Measurements from ENCODE around the gene AHDC1. TPM values are rescaled to one million over a fixed set of nuclear protein-coding genes. Genes with fewer than 3 reads are reported as not detected.
A peak's percentile ranks its signal among the peaks of the same experiment; 100 is the strongest.
"Not testable (repeated sequence)": the region's sequence is repeated elsewhere in the genome, so short reads cannot be mapped to it uniquely, and the experiment has no call there.

The AHDC1 gene
- total RNA-seq, 1 experiment from 2014 or later, result 18.4 TPM

DNA sequence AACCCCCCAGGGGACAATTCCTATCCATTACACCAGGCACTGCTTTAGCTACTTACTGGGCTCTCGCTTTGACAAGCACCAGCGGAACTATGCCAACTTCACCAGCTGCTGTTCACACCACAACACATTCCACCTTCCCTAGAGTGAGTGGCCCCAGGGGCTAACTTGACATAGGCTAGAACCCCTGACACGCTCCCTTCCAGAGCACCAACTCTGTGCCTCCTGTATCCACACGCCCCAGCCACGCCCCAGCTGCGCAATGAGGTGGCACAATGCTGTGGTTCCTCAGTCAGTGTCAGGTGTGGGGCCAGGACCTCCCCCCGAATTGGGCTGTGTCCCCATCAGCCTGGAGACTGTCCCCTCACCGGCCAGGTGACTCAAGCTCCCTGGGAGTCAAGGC lies 42.7 kb upstream of the AHDC1 start:
- H3K4me1 Mint-ChIP-seq (ENCODE audit: insufficient read depth, unreplicated experiment), result peaks cover 20% of the 10 kb centered on the region
- H3K9me3 Mint-ChIP-seq (ENCODE audit: unreplicated experiment), result no peaks in the 10 kb centered on the region
- POLR2A ChIA-PET, result interaction anchor here (0.9 kb wide), 1 partner anchor 25 kb away, joined by 3 read pairs; the partner anchor contains the start of gene IFI6
- no peaks in the 10 kb centered on the region for H3K27me3 Mint-ChIP-seq (ENCODE audit: insufficient read depth, unreplicated experiment)
- no peak overlapping the region for H3K27ac Mint-ChIP-seq (ENCODE audit: low read depth, unreplicated experiment)
- DNase-seq (ENCODE audit: unreplicated experiment), result peak; percentile 37
- intact Hi-C loops (cut with micrococcal nuclease), result no loop called here
- no peaks in the 10 kb centered on the region for H3K36me3 Mint-ChIP-seq (ENCODE audit: insufficient read depth, unreplicated experiment)
- TF ChIP-seq CTCF (IDR thresholded peaks at IDR 0.05; ENCODE audit: unreplicated experiment), result no peak
- CTCF ChIA-PET, result interaction anchor here (0.5 to 0.6 kb wide), 2 partner anchors 82 to 1065 kb away, joined by 4 read pairs; no protein-coding TSS in a partner anchor
- H3K4me3 Mint-ChIP-seq (ENCODE audit: unreplicated experiment), result no peak overlapping the region
- no TSS peak for BruUV-seq (replicated peaks)

DNA sequence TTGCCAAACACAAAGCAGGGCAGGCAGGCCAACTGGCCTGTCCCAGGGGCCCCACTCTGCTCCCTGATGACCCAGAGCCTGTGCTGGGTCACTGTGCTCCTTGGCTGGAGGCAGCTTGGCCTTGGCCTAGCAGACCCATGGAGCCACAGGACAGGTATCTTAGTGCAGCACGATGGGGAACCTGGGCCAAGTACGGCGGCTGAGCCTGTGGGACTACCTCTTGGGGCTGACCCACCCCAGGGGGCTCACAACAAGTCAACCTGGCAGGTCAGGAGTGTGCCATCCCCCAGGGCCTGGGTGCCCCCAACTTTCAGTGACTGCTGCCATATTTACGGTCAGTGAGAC lies 41.1 kb upstream of the AHDC1 start:
- no peaks in the 10 kb centered on the region for H3K9me3 Mint-ChIP-seq (ENCODE audit: unreplicated experiment)
- no peaks in the 10 kb centered on the region for H3K36me3 Mint-ChIP-seq (ENCODE audit: insufficient read depth, unreplicated experiment)
- H3K27me3 Mint-ChIP-seq (ENCODE audit: insufficient read depth, unreplicated experiment), result no peaks in the 10 kb centered on the region
- H3K4me1 Mint-ChIP-seq (ENCODE audit: insufficient read depth, unreplicated experiment), result peaks cover 7% of the 10 kb centered on the region
- BruUV-seq (replicated peaks), result no TSS peak
- no peak for DNase-seq (ENCODE audit: unreplicated experiment)
- POLR2A ChIA-PET, result no interaction called here
- no peak overlapping the region for H3K27ac Mint-ChIP-seq (ENCODE audit: low read depth, unreplicated experiment)
- no peak overlapping the region for H3K4me3 Mint-ChIP-seq (ENCODE audit: unreplicated experiment)
- CTCF ChIA-PET, result interaction anchor here (0.8 to 2.4 kb wide), 6 partner anchors 8 to 248 kb away, joined by 3 to 20 read pairs (median 4); no protein-coding TSS in a partner anchor
- intact Hi-C loops (cut with micrococcal nuclease), result no loop called here
- no peak for TF ChIP-seq CTCF (IDR thresholded peaks at IDR 0.05; ENCODE audit: unreplicated experiment)

GRCh38 chr1:27644369-27645070 lies 40.6 kb upstream of the AHDC1 start:
- no TSS peak for BruUV-seq (replicated peaks)
- Mint-ChIP-seq H3K9me3 (ENCODE audit: unreplicated experiment) (no peaks in the 10 kb centered on the region), H3K27me3 (ENCODE audit: insufficient read depth, unreplicated experiment) (no peaks in the 10 kb centered on the region), H3K4me3 (ENCODE audit: unreplicated experiment) (no peak overlapping the region), H3K4me1 (ENCODE audit: insufficient read depth, unreplicated experiment) (peaks cover 7% of the 10 kb centered on the region), H3K27ac (ENCODE audit: low read depth, unreplicated experiment) (no peak overlapping the region), H3K36me3 (ENCODE audit: insufficient read depth, unreplicated experiment) (no peaks in the 10 kb centered on the region)
- DNase-seq (ENCODE audit: unreplicated experiment), result no peak
- POLR2A ChIA-PET, result interaction anchor here (0.6 kb wide), 1 partner anchor 410 kb away, joined by 3 read pairs; no protein-coding TSS in a partner anchor
- TF ChIP-seq CTCF (IDR thresholded peaks at IDR 0.05; ENCODE audit: unreplicated experiment), result no peak
- intact Hi-C loops (cut with micrococcal nuclease), result loop anchor here (1.0 kb wide), 1 partner anchor 19 kb away; no protein-coding TSS in a partner anchor
- CTCF ChIA-PET, result interaction anchor here (0.8 to 2.4 kb wide), 9 partner anchors 8 to 248 kb away, joined by 3 to 20 read pairs (median 3); no protein-coding TSS in a partner anchor

- H3K4me1 Mint-ChIP-seq (ENCODE audit: insufficient read depth, unreplicated experiment), result peaks cover 7% of the 10 kb centered on the region
- CTCF ChIA-PET, result interaction anchor here (0.6 to 2.4 kb wide), 9 partner anchors 9 to 79 kb away, joined by 3 to 20 read pairs (median 3); no protein-coding TSS in a partner anchor
- POLR2A ChIA-PET, result interaction anchor here (0.6 kb wide), 1 partner anchor 410 kb away, joined by 3 read pairs; no protein-coding TSS in a partner anchor
- BruUV-seq (replicated peaks), result no TSS peak
- no peak overlapping the region for H3K4me3 Mint-ChIP-seq (ENCODE audit: unreplicated experiment)
- peak; percentile 70 for DNase-seq (ENCODE audit: unreplicated experiment)
- peak; percentile 62 for TF ChIP-seq CTCF (IDR thresholded peaks at IDR 0.05; ENCODE audit: unreplicated experiment)
- intact Hi-C loops (cut with micrococcal nuclease), result loop anchor here (1.0 kb wide), 1 partner anchor 20 kb away; no protein-coding TSS in a partner anchor
- H3K27ac Mint-ChIP-seq (ENCODE audit: low read depth, unreplicated experiment), result no peak overlapping the region
- no peaks in the 10 kb centered on the region for H3K36me3 Mint-ChIP-seq (ENCODE audit: insufficient read depth, unreplicated experiment)
- H3K27me3 Mint-ChIP-seq (ENCODE audit: insufficient read depth, unreplicated experiment), result no peaks in the 10 kb centered on the region
- H3K9me3 Mint-ChIP-seq (ENCODE audit: unreplicated experiment), result no peaks in the 10 kb centered on the region
Observed at GRCh38 chr1:27643600-27644368, 39.8 kb upstream of the AHDC1 start.

- H3K4me3 Mint-ChIP-seq (ENCODE audit: unreplicated experiment); H3K36me3 Mint-ChIP-seq (ENCODE audit: insufficient read depth, unreplicated experiment); H3K4me1 Mint-ChIP-seq (ENCODE audit: insufficient read depth, unreplicated experiment); H3K27ac Mint-ChIP-seq (ENCODE audit: low read depth, unreplicated experiment); DNase-seq (ENCODE audit: unreplicated experiment); BruUV-seq (replicated peaks); intact Hi-C loops (cut with micrococcal nuclease); H3K9me3 Mint-ChIP-seq (ENCODE audit: unreplicated experiment); H3K27me3 Mint-ChIP-seq (ENCODE audit: insufficient read depth, unreplicated experiment): not testable (repeated sequence)
- ChIA-PET POLR2A (interaction anchor here (2.0 kb wide), 1 partner anchor 10 kb away, joined by 6 read pairs; no protein-coding TSS in a partner anchor), CTCF (interaction anchor here (0.7 kb wide), 2 partner anchors 34 to 270 kb away, joined by 3 read pairs; no protein-coding TSS in a partner anchor)
Observed at GRCh38 chr1:27640514-27640913, 36.6 kb upstream of the AHDC1 start.

Data from MCF 10A (cell line).